HG03108 (cell line): ENCODE data around the gene ALG3.
A peak's percentile ranks its signal among the peaks of the same experiment; 100 is the strongest.

Experiments used
- ATAC-seq: cut with Tn5 transposase; IDR thresholded peaks from one replicate; pipeline ENCODE4 v1.9.1; 2021; ENCODE audit warnings: moderate library complexity; ENCODE audit not compliant: unreplicated experiment

ALG3 gene

DNA sequence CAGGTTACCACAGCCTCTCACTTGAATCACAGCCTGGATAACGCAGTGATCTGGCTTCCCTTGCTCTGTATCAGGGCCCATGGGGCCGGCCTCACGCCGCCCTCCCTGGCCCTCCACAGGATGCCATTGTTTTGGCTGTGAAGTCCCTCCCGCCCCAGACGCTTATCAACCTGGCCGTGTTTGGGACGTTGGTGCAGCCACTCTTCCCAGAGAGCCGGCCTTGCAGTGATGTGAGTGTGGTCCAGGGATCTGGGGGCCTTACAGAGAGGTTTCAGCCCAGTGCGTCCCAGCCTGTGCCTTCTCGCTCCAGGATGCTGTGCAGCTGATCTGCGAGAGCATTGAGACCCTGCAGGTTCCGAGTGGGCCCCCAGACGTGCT lies 12.7 kb downstream of the ALG3 start:
- no peak for ATAC-seq

DNA sequence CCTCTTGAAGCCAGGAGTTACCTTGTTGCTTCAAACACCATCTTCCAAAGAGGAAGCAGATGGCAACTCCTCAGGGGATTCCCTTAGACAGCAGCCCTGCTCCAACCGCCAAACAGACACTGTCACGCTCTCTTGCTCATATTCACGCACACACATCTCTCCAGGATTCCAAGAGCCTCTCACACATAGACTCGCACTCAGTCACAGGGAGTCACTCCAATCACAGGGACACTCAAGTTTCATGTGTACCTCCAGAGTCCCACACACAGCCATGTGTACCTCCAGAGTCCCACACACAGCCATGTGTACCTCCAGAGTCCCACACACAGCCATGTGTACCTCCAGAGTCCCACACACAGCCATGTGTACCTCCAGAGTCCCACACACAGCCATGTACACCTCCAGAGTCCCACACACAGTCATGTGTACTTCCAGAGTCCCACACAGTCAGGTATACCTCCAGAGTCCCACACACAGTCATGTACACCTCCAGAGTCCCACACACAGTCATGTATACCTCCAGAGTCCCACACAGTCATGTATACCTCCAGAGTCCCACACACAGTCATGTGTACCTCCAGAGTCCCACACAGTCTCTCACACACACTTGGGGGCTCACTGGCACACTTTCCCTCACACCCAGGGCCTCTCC lies 13.3 kb downstream of the ALG3 start:
- no peak for ATAC-seq

DNA sequence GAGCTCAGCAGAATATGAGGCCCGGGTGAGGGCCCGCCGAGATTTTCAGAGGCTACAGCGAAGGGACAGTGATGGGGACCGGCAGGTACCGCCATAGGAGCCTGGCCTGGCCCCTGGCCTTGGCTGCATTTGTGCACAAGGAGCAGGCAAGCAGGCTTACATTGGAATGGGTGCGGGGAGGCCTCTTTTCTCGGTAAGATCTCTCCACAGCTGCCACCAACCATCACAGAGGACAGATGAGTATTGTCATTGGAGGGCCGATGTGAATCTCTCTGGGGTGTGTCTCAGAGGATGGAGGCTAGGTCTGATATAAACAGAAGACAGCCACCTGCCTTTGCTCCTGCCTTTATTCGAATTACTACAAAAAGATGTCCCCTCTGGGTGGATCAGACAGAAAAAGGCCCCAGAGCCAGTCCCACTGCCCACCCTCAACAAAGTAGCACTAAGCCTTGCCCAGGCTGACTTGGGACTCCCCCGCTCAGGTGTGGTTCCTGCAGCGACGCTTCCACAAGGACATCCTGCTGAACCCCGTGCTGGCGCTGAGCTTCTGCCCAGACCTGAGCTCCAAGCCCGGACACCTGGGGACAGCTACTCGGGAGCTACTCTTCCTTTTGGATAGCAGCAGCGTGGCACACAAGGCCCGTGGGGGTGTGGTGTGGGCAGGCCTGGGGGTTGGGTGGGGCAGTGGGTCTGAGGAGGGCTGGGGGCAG lies 13.9 kb downstream of the ALG3 start:
- no peak for ATAC-seq

DNA sequence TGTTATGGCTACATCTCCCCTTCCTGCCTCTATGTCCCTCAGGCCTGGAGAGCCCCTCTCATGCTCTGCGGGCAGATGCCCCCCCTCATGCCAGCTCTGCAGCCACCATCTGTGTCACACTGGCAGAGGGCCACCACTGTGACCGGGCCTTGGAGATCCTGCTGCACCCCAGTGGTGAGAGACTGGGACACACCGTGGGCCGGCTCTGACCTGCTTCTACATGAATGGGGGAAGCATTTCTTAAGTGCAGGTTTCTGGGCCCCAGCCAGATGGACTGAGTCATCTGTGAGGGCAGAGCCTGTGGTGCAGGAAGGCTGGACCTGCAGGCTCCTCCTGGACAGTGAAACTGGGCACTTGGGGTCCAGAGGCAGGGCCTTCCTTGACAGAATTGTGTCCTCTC lies 14.5 kb downstream of the ALG3 start:
- ATAC-seq, result no peak

DNA sequence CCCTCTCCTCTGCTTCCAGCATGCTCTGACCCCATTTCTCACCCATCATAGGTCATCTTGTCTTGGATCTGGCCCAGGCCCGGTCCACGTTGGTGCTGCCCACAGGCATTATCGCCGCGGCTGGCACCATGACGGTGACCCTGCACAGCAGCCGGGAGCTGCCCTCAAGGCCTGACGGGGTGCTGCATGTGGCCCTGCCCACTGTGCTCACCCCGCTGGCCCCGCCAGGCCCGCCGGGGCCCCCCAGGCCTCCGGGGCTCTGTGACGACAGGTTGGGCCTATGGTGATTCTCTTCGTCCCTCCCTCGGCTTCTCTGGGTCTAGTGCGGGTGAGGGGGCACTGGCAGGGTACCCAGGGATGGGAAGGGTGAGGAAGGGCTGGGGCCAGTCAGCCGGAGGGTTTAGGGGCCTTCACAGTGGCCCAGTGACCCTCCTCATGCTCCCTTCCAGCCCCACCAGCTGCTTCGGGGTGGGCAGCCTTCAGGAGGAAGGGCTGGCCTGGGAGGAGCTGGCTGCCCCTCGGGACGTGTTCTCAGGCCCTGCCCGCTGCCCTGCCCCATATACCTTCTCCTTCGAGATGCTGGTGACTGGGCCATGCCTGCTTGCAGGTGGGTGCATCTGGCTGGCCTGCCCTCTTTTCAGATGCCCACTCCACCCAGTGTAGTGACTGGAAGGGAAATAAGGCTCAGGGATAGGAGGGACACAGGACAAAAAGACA lies 15.5 kb downstream of the ALG3 start:
- no peak for ATAC-seq

DNA sequence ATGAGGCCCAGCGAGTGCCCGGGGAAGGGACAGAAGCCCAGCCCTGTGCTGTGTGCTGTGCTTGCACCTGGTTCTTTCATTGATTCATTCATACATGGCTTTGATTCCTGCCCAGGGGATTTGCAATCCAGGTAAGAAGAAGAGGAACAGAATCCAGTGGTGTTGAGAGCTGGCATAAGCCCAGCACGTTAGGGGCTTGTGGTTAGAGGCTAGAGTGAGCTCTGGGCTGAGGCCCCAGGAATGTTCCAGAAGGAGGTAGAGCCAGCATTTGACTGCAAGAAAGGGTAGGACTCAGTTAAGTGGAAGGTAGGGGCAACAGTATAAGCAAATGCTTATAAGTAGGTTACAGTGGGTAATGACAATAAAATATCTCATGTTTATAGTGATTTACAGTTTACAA lies 17.1 kb downstream of the ALG3 start:
- no peak for ATAC-seq

DNA sequence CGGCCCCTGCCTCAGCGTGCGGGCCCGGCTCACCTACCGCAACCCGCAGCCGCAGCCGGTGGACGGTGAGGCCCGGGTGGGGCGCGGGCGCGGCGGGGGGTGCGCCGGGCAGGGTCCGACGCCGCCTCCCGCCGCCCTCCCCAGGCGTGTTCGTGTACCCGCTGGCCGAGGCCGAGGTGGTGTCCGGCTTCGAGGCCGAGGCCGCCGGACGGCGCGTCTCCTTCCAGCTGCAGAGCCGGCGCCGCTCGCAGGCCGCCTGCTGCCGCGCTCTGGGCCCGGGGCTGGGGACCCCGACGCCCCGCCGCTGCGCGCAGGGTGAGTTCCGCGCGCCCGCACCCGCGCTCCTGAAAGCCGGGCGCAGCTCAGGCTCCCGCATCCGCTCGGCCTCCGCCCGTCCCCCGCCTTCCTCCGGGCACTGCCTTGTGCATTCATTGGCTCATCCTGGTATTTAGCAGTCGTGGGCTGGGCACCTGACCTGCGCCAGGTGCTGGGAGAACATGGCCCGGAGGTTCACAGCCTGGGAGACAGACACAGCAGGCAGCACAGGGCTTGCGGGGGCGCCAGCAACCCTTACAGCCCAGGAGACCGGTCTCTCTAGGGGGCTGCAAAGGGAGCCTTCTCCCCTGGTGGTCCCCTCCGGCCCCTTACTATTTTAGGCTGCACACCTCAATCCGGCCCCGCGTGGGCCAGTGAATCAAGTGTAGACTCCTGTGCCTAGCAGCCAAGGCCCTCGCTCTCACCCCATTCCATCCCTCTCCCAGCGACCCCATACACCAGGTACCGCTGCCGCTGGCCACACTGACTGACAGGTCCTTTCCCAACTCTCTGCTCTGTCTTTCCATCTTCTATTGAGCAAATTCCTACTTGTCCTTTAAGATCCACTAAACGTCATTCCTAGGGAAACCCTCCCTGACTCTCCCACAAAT lies 17.9 kb downstream of the ALG3 start:
- ATAC-seq, result no peak

DNA sequence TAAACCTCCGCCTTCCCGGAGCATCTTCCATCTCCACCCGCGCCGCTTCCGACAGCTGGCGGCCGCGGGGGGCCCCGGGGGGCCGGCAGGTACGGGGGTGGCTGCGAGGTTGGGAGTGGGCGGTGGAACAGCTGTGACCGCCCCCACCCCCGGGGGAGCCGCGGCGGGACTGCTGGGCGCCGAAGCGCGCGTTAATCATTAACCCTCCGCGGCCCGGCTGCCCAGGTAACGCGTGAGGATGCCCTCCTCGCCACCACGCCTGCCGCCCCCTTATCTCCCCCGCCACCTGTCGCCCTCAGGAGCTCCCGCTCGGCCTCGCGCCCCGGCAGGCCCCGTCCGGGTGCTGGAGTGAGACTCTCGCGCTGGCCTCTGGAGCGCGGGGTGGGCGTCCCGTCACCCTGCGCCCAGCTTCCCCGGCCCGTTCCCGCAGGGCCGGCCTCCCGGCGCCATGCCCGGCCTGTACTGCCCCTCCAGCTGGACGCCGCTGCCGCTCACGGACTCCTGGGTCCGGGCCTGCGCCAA lies 18.6 kb downstream of the ALG3 start:
- no peak for ATAC-seq

- ATAC-seq, result peak; percentile 64
These were observed 19.2 kb downstream of the ALG3 start, which contains the start of gene VWA5B2 for GRCh38 chr3:184229394-184230080. TSS of gene VWA5B2 (plus strand) at chr3:184229585. CDS start at chr3:184230529, 944 bp downstream.

GRCh38 chr3:184228376-184229137 lies 20.2 kb downstream of the ALG3 start:
- no peak for ATAC-seq

- ATAC-seq, result no peak
These were observed 21.3 kb downstream of the ALG3 start for GRCh38 chr3:184227481-184227935.

GRCh38 chr3:184223946-184224345 lies 24.8 kb downstream of the ALG3 start:
- ATAC-seq, result no peak

DNA sequence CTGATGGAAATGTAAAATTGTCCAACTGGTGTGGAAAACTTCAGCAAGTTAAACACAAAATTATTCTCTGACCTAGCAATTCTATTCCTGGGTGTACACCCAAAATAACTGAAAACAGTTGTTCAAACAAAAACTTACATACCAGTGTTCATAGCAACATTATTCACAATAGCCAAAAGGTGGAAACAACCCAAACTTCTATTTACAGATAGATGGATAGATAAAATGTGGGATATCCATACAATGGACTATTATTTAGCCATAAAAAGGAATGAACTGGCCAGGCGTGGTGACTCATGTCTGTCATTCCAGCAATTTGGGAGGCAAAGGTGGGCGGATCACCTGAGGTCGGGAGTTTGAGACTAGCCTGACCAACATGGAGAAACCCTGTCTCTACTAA lies 26.2 kb downstream of the ALG3 start:
- no peak for ATAC-seq

GRCh38 chr3:184218814-184219213 lies 29.9 kb downstream of the ALG3 start:
- no peak for ATAC-seq

DNA sequence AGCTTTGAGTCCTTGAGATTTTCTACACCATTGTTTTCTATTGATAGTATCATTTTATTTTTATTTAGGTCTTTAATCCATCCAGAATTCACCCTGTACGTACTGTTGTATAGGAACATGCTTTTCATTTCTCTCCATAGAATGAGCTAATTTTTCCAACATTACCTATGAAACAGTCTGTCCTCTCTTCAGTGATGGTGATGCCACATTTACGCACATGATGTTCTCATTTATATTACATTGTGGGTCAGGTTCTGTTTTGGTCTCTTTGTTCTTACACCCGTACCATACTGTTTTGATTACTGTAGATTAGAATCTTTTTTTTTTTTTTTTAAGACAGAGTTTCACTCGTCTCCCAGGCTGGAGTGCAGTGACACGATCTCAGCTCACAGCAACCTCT lies 37.0 kb downstream of the ALG3 start:
- ATAC-seq, result no peak

DNA sequence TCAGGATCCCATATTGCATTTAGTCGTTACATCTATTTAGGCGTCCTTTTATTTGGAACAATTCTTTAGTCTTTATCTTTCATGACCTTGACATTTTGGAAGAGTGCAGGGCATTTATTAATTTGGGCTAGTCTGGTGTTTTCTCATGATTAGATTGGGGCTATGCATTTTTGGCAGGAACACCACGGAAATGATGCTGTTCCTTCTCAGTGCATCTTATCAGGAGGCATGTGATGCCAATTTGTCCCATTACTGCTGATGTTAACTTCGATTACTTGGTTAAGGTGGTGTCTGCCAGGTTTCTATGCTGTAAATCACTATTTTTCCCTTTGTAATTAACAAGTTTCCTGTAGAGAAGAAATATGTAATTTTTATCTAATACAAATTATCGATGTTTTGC lies 37.5 kb downstream of the ALG3 start:
- ATAC-seq, result no peak

DNA sequence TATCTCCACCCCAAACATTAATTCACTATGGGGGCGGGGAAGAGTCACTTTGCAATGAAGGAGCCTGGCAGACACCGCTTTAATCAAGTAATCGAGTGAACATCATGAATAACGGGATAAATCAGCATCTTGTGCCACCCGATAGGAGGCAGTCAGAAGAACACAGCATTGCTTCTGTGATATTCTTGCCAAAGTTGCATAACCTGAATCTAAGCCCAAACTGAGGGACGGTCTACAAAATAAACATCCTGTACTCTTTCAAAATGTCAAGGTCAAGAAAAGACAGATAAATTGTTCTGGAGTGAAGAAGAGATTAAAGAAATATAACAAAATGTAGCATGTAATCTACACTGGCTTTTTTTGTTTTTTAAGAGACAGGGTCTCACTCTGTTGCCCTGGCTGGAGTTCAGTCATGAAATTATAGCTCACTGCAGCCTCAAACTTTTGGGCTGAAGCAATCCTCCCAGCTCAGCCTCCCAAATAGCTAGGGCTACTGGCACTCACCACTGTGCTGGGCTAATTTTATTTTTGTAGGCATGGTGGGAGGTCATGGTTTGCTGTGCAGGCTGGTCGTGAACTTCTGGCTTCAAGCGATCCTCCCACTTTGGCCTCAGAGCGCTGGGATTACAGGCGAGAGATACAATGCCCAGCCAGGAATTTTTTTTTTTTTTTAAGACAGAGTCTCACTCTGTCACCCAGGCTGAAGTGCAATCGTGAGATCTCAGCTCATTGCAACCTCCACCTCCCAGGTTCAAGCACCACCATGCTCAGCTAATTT lies 39.4 kb downstream of the ALG3 start:
- no peak for ATAC-seq

- ATAC-seq, result no peak
These were observed 45.2 kb downstream of the ALG3 start for GRCh38 chr3:184203526-184203925.

GRCh38 chr3:184200825-184201224 lies 47.9 kb downstream of the ALG3 start:
- ATAC-seq, result no peak
